Activated CD4-positive, CD25-positive, alpha-beta regulatory T cell treated with anti-CD3 and anti-CD28 coated beads, Interleukin-2, amount 50 U/mL, for 24 hours (primary cell): ENCODE measurements around the gene FAM184B.
"Not testable (repeated sequence)": the region's sequence is repeated elsewhere in the genome, so short reads cannot be mapped to it uniquely, and the experiment has no call there.

ENCODE experiments used
- ATAC-seq, 2 donors: fragments of 150-1000 bp; cut with Tn5 transposase; one replicate each; pipeline ENCODE4 v1.10.0; 2021; ENCODE audit warnings: mild to moderate bottlenecking in 1 of 2, moderate library complexity in 1 of 2

Gene FAM184B

DNA sequence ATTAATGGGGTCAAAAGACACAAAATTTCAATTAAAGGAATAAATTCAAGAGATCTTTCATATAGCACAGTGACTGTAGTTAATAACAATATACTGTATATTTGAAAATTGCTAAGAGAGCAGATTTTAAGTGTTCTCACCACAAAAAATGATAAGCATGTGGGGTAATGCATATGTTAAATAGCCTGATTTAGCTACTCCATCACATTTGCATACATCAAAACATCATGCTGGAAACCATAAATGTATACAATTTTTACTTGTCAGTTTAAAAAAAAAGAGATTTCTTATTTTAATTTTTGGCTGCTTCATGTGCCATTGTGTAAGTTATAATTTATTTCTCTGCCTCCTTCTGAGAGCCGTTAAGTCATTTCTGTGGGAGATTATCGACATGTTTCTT, 65.9 kb downstream of the FAM184B start:
- no peak for ATAC-seq

GRCh38 chr4:17713779-17714178, 67.6 kb downstream of the FAM184B start:
- no peak for ATAC-seq

- ATAC-seq = no peak
These were observed 69.3 kb downstream of the FAM184B start for GRCh38 chr4:17712166-17712565.

DNA sequence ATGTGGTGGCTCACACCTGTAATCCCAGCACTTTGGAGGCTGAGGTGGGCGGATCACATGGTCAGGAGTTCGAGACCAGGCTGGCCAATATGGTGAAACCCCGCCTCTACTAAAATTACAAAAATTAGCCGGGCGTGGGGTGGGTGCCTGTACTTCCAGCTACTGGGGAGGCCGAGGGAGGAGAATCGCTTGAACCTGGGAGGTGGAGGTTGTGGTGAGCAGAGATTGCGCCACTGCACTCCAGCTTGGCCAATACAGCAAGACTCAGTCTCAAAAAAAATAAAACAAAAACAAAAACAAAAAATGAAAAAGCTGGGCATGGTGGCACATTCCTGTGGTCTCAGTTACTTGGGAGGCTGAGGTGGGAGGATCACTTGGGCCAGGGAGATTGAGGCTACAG, 70.2 kb downstream of the FAM184B start:
- ATAC-seq = not testable (repeated sequence)

DNA sequence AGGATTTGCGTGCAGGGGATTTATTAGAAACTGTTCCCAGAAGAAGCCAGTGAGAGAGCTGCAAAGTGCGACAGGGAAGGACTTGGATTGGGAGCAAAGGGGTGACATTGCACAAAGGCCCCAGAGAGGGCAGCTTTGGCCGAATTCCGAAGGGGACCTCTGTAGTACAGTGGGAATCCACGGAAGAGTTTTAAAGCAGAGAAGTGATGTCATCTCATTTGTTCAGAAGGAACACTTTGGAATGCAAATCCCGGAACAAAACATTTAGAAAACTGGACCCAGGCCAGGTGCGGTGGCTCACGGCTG, 71.7 kb downstream of the FAM184B start:
- ATAC-seq = no peak

GRCh38 chr4:17708992-17709762, 72.2 kb downstream of the FAM184B start:
- ATAC-seq = no peak

DNA sequence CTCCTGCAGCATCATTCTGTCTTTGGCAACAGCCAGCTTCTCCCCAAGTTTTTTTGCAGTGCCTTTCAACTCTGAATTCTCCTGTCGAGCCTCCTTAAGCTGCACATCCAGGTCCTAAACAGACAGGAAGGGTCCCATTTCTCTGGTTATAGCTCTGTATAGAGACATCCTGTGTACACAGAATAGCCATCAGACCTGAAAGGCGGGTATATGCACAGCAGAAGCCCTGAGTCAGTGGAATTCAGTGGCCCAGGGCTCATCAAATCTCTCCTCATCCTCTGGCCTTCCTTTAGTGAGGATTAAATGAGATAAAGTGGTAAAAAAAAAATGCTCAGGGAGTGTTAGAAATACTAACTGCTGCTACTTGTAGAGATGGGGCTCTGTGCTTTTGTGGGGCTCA, 73.8 kb downstream of the FAM184B start:
- no peak for ATAC-seq

GRCh38 chr4:17705107-17705506, 76.3 kb downstream of the FAM184B start:
- ATAC-seq = no peak

- ATAC-seq = no peak
These were observed 77.3 kb downstream of the FAM184B start for GRCh38 chr4:17704020-17704650.

- ATAC-seq = no peak
These were observed 78.8 kb downstream of the FAM184B start for GRCh38 chr4:17702641-17703040.

GRCh38 chr4:17701882-17702281, 79.5 kb downstream of the FAM184B start:
- no peak for ATAC-seq

- no peak for ATAC-seq
These were observed 80.1 kb downstream of the FAM184B start for GRCh38 chr4:17701138-17701839.

- no peak for ATAC-seq
These were observed 82.0 kb downstream of the FAM184B start for GRCh38 chr4:17699380-17699779.

DNA sequence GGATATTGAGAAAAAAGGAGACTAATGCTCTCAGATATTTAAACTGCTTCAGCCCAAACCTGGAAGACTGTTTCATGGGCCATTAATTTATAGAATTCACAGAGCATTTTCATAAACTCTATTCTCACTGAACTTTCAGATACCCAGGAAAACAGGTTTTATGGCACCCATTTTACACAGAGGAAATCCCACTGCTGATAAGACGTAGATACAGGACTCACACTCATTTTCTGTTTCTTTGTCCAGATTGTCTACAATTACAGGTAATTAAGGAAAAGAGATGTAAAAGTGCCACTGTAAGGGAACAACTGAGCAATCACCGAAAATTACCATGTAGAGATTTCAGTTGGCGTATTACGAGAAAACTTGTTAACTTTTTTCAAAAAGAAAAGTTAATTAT, 83.3 kb downstream of the FAM184B start:
- no peak for ATAC-seq

DNA sequence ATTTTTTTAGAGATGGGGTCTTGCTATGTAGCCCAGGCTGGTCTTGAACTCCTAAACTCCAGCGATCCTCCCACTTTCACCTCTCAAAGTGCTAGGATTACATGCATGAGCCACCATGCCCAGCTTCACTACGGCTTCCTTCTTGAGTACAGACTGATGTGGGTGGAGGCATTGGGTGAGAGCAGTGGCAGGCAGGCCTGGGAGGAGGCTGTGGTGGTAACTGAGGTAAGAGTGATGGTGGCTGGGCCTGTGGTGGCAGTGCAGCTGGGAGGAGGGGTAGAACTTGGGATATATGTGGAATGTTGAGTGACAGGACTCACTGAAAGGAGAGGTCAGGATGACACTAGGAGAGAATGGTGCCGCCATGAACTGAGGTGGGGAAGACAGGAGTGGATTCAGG, 86.1 kb downstream of the FAM184B start:
- no peak for ATAC-seq

- ATAC-seq = no peak
These were observed 86.9 kb downstream of the FAM184B start for GRCh38 chr4:17694552-17694951.

- ATAC-seq = no peak
These were observed 90.5 kb downstream of the FAM184B start for GRCh38 chr4:17690898-17691297.

GRCh38 chr4:17690135-17690534, 91.3 kb downstream of the FAM184B start:
- no peak for ATAC-seq

- ATAC-seq = no peak
These were observed 93.4 kb downstream of the FAM184B start for GRCh38 chr4:17688011-17688441.

GRCh38 chr4:17687237-17687857, 94.1 kb downstream of the FAM184B start:
- no peak for ATAC-seq

DNA sequence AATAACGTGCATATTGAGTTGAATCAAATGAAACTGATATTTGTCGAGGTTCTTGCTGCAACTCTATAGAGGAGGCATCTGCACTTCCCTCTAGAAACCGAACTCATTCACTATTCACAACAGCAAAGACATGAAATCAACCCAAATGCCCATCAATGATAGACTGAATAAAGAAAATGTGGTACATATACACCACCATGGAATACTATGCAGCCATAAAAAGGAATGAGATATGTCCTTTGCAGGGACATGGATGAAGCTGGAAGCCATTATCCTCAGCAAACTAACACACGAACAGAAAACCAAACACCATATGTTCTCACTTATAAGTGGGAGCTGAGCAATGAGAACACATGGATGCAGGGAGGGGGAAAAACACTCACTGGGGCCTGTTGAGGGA, 96.8 kb downstream of the FAM184B start:
- not testable (repeated sequence) for ATAC-seq

- no peak for ATAC-seq
These were observed 99.2 kb downstream of the FAM184B start for GRCh38 chr4:17682222-17682566.
